Testis (tissue), 3 donors: ENCODE results near the gene PFKL. TPM values are rescaled to one million over a fixed set of nuclear protein-coding genes. Genes with fewer than 3 reads are reported as not detected.

Experiments used
- DNase-seq: peaks from one replicate; pipeline ENCODE4 v3.0.0-alpha.2; 2019
- H3K27ac ChIP-seq, 2 donors: fragments of 200-600 bp; sonication (generic); one replicate each; pipeline ENCODE4 v1.5.1; 2019
- H3K27me3 ChIP-seq: fragments of 200-600 bp; sonication (generic); one replicate; pipeline ENCODE4 v1.5.1; 2019
- H3K36me3 ChIP-seq: fragments of 200-600 bp; sonication (generic); one replicate; pipeline ENCODE4 v1.5.1; 2017; ENCODE audit warnings: low read depth; ENCODE audit errors: missing control alignments
- H3K4me1 ChIP-seq: fragments of 200-600 bp; sonication (generic); one replicate; pipeline ENCODE4 v1.5.1; 2019
- H3K4me3 ChIP-seq, 2 donors: fragments of 200-600 bp; sonication (generic); one replicate each; pipeline ENCODE4 v1.5.1; 2017 to 2019
- H3K9me3 ChIP-seq: fragments of 200-600 bp; sonication (generic); one replicate; pipeline ENCODE4 v1.5.1; 2017
- POLR2A ChIP-seq: fragments of 450-650 bp; IDR thresholded peaks from one replicate; pipeline ENCODE4 v1.6.1; 2017; ENCODE audit warnings: antibody characterized with exemption, mild to moderate bottlenecking, moderate library complexity
- WGBS, 2 donors: methylation state at CpG; one replicate each; pipeline ENCODE4 v1.1.5; 2018; 5-methylcytosine and 5-hydroxymethylcytosine counted together
- intact Hi-C: fragments of 100-400 bp; cut with DNase I; formaldehyde crosslinking; loops from one replicate; pipeline ENCODE4 v1.15.1; 2023; ENCODE audit warnings: low total_unique reads
- polyA plus RNA-seq: library from polyadenylated mRNA; stranded (reverse); fragments of 350-450 nt; fragmentation: Illumina TruSeq; extraction: RNeasy Lipid Tissue Mini Kit (QIAGEN cat#74804); gene quantifications from one replicate; pipeline ENCODE4 v1.2.3, GENCODE V29; 2014; ENCODE audit warnings: low read depth, low replicate concordance; ENCODE audit not compliant: insufficient read depth
- total RNA-seq, 2 donors: library from RNA; depleted of rRNA; stranded (reverse); fragments of >200 nt; gene quantifications; one replicate each; pipeline ENCODE4 v1.2.3, GENCODE V29; 2016
- TF ChIP-seq, protein P1 (sequence below), 3 experiments: fragments of 450-650 bp in 2 of 3; fragments of 200-600 bp in 1 of 3; sonication (generic) in 1 of 3; IDR thresholded peaks; one replicate each; pipeline ENCODE4 v1.5.1; 2016 to 2019; ENCODE audit warnings: antibody characterized with exemption in 3 of 3, mild to moderate bottlenecking in 2 of 3, moderate library complexity in 1 of 3

Gene PFKL
- total and polyA plus RNA-seq, 3 donors from 2014 or later: 132 to 298 (median 213) TPM

DNA sequence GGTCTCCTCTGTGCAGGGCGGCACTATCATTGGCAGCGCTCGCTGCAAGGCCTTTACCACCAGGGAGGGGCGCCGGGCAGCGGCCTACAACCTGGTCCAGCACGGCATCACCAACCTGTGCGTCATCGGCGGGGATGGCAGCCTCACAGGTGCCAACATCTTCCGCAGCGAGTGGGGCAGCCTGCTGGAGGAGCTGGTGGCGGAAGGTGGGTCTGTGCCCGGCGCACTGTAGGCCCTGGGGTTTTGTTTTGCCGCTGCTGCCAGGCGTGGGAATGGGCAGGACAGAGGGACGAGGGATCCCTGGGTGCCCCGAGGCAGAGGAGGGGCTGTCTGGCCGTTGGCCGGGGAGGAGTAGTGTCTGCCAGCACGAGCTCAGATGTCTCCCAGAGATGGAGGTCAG, 12.2 kb downstream of the PFKL start:
- Histone ChIP-seq H3K36me3 (no peaks in the 10 kb centered on the region), H3K27me3 (no peaks in the 10 kb centered on the region), H3K9me3 (no peaks in the 10 kb centered on the region), H3K4me1 (peaks cover 21% of the 10 kb centered on the region), H3K4me3 (no peak overlapping the region), H3K27ac (no peak overlapping the region)
- no peak for TF ChIP-seq POLR2A
- TF ChIP-seq, protein P1, sequence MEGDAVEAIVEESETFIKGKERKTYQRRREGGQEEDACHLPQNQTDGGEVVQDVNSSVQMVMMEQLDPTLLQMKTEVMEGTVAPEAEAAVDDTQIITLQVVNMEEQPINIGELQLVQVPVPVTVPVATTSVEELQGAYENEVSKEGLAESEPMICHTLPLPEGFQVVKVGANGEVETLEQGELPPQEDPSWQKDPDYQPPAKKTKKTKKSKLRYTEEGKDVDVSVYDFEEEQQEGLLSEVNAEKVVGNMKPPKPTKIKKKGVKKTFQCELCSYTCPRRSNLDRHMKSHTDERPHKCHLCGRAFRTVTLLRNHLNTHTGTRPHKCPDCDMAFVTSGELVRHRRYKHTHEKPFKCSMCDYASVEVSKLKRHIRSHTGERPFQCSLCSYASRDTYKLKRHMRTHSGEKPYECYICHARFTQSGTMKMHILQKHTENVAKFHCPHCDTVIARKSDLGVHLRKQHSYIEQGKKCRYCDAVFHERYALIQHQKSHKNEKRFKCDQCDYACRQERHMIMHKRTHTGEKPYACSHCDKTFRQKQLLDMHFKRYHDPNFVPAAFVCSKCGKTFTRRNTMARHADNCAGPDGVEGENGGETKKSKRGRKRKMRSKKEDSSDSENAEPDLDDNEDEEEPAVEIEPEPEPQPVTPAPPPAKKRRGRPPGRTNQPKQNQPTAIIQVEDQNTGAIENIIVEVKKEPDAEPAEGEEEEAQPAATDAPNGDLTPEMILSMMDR (IDR thresholded peaks at IDR 0.05): no peak
- intact Hi-C loops: no loop called here
- no peak for DNase-seq
- WGBS, 2 donors: 94 to 100% methylated on average over 9 to 22 of the region's 22 CpGs

DNA sequence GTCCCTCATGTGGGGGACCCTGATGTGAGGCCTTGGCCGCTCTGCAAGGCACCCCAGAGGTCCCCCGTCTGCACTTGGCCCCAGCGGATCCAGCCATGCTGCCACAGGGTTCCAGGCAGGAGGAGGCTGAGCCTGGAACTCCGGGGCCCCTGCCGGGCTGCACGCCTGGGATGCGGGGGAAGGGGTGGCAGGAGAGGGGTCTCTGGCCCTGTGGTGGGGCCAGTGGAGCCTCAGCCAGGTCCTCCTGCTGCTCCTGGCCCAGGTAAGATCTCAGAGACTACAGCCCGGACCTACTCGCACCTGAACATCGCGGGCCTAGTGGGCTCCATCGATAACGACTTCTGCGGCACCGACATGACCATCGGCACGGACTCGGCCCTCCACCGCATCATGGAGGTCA, 12.9 kb downstream of the PFKL start:
- intact Hi-C loops: no loop called here
- no peaks in the 10 kb centered on the region for H3K36me3 ChIP-seq

DNA sequence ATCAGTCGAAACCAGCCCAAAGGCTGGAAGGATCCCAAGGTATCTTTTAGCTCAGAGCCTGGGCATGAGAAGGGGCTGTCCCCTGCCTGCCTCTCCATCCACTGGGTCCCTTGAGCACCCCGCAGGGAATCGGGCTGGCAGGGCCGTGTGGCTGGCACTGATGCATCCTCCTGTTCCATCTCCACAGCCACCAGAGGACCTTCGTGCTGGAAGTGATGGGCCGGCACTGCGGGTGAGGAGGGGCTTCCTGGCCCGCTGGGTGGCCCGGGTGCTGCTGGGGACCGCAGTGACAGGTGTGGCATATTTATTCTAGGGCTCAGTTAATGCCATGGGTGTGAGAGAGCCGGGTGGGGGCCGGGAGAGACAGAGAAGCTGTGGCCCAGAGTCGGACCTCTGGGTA, 13.6 kb downstream of the PFKL start:
- Histone ChIP-seq H3K9me3 (no peaks in the 10 kb centered on the region), H3K27ac (no peak overlapping the region), H3K4me1 (peaks cover 13% of the 10 kb centered on the region), H3K36me3 (no peaks in the 10 kb centered on the region), H3K27me3 (no peaks in the 10 kb centered on the region), H3K4me3 (no peak overlapping the region)
- no peak for DNase-seq
- TF ChIP-seq, protein P1 (IDR thresholded peaks at IDR 0.05): no peak
- 75 to 90% methylated on average over 6 to 13 of the region's 13 CpGs for WGBS, 2 donors
- intact Hi-C loops: no loop called here

More for the DNA sequence above, 12.9 kb downstream of the PFKL start:
- WGBS, 2 donors: 80 to 96% methylated on average over 1 to 19 of the region's 19 CpGs
- peaks cover 18% of the 10 kb centered on the region for H3K4me1 ChIP-seq
- no peaks in the 10 kb centered on the region for H3K9me3 ChIP-seq
- no peak for DNase-seq
- no peak overlapping the region for H3K27ac ChIP-seq
- H3K27me3 ChIP-seq: no peaks in the 10 kb centered on the region
- no peak overlapping the region for H3K4me3 ChIP-seq
- TF ChIP-seq, protein P1 (IDR thresholded peaks at IDR 0.05): no peak
- TF ChIP-seq POLR2A: no peak

DNA sequence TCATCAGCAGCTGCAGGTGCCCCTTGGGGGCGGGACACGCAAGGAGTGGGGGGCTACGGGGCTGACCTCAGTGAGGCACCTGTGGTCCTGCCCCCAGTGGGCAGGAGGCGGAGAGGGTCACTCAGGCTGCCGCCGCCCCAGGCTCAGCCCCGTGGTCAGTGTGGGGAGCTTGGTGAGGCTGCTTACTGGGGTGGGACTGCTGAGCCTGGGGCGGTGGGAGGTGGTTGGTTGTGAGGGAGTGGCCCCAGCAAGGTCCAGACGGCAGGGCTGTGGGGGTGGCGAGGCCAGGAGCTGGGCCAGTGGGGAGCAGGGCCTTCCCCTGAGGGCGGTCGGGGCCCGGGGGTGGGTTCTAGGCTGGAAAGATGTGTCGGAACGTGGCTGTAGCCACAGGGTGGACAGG, 14.3 kb downstream of the PFKL start:
- no peak overlapping the region for H3K4me3 ChIP-seq
- no peak overlapping the region for H3K27ac ChIP-seq
- H3K36me3 ChIP-seq: no peaks in the 10 kb centered on the region
- H3K9me3 ChIP-seq: no peaks in the 10 kb centered on the region
- no peak for TF ChIP-seq POLR2A
- TF ChIP-seq, protein P1 (IDR thresholded peaks at IDR 0.05): no peak
- WGBS, 2 donors: 90 to 95% methylated on average over 8 to 14 of the region's 15 CpGs
- H3K27me3 ChIP-seq: no peaks in the 10 kb centered on the region
- intact Hi-C loops: no loop called here
- no peak for DNase-seq
- H3K4me1 ChIP-seq: peaks cover 7% of the 10 kb centered on the region

DNA sequence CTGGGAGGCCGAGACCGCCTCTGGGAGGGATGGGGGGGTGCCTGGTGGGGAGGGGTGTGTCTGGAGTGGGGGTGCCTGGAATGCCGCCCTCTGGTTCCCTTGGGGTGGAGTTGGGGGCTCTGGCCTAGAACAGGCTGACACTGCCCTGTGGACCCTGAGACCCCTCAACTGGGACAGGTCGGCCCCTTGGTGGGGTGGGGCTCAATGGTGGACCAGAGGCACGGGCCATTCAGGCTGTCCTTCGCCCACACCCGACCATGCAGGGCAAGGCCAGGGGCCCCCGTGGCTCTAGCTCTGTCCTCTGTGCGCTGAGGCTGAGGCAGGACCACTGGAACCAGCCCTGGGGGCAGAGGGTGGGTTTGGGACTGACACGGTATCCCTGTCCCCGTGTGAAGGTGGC, 14.7 kb downstream of the PFKL start:
- Histone ChIP-seq H3K36me3 (no peaks in the 10 kb centered on the region), H3K4me3 (no peak overlapping the region), H3K9me3 (no peaks in the 10 kb centered on the region), H3K4me1 (peaks cover 3% of the 10 kb centered on the region), H3K27ac (no peak overlapping the region), H3K27me3 (no peaks in the 10 kb centered on the region)
- TF ChIP-seq POLR2A: no peak
- TF ChIP-seq, protein P1 (IDR thresholded peaks at IDR 0.05): no peak
- intact Hi-C loops: no loop called here
- 70 to 97% methylated on average over 5 to 11 of the region's 11 CpGs for WGBS, 2 donors
- no peak for DNase-seq
